ENCODE results near the gene CA5A.
A peak's percentile ranks its signal among the peaks of the same experiment; 100 is the strongest.
"Not testable (repeated sequence)": the region's sequence is repeated elsewhere in the genome, so short reads cannot be mapped to it uniquely, and the experiment has no call there.

Gene CA5A

DNA sequence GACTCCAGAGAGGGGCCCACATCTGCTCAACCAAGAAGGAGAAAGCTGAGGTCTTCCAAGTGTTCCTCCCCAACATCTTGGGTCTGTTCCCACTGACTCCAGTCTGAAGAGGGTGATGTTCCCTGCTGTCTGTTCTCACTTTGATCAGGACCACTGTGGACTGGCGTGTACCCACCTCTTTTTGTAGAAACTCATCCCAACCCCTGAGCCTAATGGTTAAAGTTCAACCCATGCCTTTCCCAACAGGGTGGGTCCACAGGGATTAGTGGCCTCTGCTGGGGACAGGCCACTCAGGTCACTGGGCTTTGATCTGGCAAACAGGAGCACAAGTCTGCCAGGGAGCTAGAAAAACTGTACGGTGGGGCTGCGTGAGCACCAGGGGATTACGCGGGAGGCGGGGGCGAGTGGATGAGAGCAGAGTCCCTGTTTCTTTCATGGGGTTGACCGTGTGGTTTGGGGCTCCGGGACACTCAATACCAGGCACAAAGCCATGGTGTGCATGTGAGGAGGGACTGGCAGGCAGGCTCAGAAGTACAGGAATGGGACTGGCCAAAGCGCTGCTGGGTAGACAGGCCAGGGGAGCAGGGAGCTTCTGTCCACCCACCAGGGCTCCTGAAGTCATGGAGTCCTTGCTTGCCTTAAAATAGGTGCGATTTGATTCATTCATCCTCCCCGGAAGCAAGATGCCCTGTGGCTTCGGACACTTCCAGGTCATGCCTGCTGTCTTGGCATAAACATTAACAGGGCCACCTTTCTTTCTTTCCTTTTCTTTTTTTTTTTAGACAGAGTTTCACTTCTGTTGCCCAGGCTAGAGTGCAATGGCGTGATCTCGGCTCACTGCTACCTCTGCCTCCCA, at the start of gene CA5A:
Gene CA5A, minus strand, starts transcription at position 155 of the 856 bp plus-strand sequence. Its CDS starts 79 bp downstream, at position 76.
- no peak for DNase-seq (ENCODE audit: extremely low spot score, insufficient read length, low read depth)
- FAIRE-seq = no peak

DNA sequence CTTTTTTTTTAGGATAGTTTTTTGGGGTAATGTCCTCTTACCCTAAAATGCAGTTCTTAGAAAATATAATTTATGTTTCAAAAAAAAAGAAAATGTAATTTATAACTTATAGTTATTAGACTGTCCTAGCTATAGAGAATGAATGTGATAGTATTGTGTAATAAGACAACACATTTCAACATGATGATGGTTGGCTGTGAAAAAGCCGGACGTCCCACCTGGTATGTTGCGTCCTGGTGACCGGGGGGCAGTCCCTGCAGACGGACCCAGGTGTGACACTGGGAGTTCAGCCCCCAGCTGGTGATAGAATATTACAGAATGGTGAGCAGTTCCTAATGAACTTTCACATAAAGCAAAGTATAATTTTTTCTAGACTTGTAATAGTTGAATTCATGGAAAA, 49.2 kb upstream of the CA5A start:
- not testable (repeated sequence) for DNase-seq (ENCODE audit: extremely low spot score, insufficient read length, low read depth); FAIRE-seq

DNA sequence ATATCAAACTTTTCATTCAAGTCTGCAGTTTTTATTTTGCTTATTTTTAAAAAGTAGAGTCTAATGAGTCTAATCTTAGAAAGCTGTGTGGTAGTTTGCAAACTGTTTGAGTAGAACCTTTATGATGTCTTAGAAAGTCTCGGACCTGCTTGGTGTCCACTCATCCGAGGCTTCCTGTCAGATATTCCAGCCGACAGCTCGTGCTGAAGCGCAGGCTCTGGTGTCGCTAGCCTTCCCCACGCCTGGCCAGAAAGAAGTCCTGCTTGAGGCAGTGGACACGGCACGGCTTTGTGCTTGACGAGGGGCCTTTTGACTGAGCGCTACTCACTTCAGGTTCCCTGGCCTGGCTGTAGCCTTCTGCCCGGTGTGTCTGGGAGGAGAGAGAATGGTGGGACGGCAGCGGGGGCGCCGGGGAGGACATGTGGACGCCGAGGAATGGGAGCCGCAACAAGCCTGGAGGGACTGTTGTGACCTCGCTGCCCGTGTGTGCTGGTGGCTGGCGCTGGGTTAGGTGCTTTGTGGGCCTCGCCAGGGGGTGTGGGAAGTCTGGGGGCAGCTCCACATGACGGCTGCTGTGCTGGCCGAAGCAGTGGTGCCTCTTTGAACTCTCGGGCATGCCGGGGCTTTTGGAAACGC, 48.4 kb upstream of the CA5A start:
- DNase-seq (ENCODE audit: extremely low spot score, insufficient read length, low read depth) (no peak), FAIRE-seq (no peak)

DNA sequence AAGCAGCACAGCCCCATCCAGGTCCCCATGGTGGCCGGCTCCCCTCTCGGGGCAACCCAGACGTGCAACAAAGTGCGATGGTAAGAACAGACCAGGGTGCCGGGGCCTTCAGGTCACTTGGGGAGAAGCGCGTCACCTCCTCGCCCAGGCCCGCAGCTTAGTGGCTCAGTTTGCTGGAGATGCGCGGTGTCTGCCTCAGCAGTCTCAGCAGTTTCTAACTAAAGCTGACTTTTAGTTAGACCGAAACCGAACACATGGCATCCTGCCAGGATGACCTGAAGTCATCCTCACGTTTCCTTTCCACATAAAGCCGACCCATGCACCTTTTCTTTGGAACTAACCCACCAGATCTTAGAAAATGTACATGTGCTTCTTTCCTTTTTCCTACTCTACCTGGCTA, 47.9 kb upstream of the CA5A start:
- DNase-seq (ENCODE audit: extremely low spot score, insufficient read length, low read depth); FAIRE-seq: not testable (repeated sequence)

DNA sequence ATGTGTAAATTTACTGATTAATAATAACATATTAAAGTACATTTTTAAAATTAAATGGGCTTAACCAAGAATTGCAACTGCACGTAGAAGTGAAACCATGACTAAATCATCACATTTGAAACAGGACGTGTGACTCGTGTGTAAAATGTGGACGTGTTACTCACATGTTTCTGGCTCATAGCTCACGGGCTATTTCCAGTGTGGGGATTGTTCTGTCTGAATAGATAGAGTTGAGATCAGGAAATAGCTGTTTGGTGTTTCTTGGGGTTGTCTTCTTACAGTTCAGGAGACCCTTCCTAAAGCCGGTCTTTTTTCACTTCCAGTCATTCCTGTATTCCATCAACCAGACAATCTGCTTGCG, 47.4 kb upstream of the CA5A start:
- peak; percentile 54 for FAIRE-seq
- not testable (repeated sequence) for DNase-seq (ENCODE audit: extremely low spot score, insufficient read length, low read depth)

DNA sequence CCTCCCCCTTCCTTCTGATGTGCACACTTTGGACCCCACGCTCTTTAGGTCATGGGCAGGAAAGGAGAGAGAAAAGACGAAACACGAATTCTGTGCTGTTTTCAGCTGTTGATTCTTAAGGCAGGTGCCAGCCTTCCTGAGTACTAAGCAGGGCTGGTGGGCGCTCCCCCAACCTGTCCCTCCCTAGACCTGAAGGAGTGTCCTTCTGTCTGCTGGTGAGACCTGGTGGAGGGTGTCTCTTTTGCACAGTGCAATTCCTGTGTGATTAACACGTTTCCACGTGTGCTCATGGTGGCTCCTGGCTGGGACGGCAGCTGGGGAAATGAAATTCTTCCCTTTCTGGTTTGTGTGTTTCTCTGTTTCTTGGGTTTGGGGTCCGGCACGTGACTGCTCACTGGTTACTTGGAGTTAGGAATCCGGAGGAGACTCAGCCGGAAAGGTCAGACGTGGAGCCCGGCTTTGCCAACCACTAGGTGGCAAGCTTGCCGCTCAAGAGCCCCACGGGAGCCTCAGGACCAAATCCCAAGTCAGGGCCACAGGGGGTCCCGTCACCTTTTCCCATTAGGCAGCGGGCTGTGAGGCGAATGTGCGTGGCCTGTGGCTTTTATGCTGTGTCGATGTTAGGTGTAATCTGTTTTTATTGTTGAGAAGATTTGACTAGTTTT, 46.9 kb upstream of the CA5A start:
- FAIRE-seq = peak; percentile 15
- DNase-seq (ENCODE audit: extremely low spot score, insufficient read length, low read depth) = not testable (repeated sequence)

DNA sequence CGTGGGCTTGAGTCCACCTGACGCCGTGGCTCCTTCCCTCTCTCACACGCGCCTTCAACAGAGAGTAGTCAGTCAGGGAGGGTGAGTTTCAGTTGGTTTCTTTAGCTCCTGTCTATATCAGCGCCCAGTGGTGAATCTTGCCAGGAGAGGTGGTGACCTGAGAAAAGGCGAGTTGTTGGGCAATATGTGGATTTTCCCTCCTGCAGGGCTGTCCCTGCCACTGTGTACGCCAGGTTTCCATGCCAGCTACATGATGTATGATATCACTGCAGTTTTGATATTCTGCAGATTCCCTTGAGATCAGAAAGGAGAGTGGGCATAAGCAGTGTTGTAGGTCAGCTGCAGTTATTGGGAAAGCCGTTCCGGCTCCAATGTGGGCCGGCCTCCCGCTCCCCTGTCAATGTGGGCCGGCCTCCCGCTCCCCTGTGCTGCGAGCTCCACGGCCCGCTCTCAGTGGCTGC, 46.3 kb upstream of the CA5A start:
- FAIRE-seq (no peak), DNase-seq (ENCODE audit: extremely low spot score, insufficient read length, low read depth) (no peak)

DNA sequence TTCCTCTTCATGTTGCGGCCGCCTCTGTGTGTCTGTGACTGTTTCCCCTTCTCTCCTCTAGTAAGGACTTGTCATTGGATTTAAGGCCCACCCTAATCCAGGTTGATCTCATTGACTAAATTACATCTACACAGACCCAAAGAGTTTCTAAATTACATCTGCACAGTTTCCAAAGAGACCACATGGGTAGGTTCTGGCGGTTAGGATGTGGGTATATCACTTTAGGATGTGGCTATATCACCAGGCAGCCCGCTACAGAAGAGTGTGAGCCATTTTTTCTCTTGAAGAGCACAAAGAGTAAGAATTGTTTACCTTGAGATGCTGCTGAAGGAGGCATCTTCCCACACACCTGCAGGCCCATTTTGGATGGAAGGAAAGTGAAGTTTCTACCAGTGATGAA, 45.0 kb upstream of the CA5A start:
- not testable (repeated sequence) for FAIRE-seq; DNase-seq (ENCODE audit: extremely low spot score, insufficient read length, low read depth)

DNA sequence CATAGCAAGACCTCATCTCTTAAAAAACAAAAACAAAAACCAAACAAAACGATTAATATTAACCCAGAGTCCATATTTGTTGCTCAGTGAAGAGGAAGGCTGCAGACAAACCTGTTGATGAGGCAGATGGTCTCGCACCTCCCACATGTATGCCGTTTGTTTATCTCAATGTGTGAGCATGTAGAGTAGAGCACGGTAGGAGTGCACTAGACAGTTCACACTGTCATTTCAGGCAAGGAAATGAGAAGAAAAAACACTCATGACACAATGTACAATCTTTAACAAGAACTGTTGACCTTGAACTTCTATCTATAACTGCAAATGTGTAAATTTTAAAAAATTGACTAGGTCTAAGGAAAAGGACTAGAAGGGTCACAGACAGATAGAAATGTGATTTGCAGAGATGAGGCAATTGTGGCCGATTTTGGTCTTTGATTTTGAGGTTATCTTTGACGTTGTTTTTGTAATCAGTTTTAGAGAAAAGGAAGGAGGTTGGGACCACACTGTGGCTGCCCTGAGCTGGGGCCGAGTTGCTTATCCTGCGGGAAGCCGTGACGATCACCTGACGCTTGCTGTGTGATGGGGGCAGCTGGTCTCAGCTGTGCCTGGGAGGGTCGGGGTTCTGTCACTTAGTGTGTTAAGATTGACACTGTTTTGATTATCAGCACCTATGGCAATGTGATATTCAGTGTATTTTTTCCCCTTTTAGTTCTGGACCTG, 43.7 kb upstream of the CA5A start:
- not testable (repeated sequence) for DNase-seq (ENCODE audit: extremely low spot score, insufficient read length, low read depth); FAIRE-seq

DNA sequence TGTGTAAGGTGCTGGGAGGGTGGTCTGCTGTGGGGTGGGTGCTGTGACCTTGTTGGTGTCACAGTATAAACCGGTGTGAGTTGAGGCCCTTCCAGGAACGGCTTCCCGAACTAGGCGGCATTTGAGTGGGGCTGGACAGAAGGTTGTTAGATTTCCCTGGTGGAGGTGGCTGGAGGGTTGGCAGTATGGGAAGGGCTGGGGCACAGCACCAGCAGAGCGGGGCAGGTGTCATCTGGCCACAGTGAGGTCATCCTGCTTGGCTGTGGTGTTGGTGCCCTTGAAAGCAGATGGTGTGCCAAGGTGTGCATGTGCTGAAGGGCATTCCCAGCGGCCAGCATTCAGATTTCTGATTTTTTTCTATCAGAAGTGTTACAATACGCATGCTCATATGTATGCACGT, 43.0 kb upstream of the CA5A start:
- no peak for DNase-seq (ENCODE audit: extremely low spot score, insufficient read length, low read depth)
- no peak for FAIRE-seq

DNA sequence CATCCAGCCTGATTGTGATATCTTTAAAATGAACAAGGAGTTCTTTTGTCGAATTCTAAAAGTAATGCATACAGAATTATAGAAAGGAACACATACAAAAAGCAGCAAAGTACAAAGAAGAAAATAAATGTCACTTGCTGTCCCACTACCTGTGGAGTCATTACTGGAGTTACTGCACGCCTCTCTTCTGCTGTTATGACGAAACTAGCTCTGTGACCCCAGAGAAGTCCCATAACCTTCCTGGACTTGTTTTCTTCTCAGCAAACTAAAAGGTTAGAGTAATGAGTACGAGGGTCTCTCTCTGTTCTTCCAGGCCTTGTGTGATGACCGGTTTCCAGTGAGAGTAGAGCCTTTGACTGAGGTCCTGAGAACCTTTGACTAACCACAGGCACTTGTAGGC, 41.8 kb upstream of the CA5A start:
- FAIRE-seq = no peak
- DNase-seq (ENCODE audit: extremely low spot score, insufficient read length, low read depth) = no peak

DNA sequence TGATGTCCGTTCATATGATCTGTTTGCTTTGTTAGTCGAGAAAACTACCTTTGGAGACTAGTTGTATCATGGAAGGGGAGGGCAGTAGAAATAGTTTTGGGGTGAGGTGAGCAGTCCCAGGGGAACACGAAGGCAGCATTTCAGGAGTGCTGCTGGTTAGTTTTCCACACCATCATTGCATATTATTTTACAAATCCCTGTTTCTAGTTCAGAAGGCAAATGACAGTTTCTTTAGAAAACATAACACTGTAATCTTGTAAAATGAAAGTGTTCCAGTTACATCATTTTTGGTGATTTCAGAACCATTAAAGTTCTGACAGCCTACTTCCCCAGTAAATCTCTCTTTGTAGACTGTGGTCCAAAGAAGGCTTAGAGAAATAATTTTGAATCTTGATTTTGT, 40.3 kb upstream of the CA5A start:
- DNase-seq (ENCODE audit: extremely low spot score, insufficient read length, low read depth) (no peak), FAIRE-seq (no peak)

DNA sequence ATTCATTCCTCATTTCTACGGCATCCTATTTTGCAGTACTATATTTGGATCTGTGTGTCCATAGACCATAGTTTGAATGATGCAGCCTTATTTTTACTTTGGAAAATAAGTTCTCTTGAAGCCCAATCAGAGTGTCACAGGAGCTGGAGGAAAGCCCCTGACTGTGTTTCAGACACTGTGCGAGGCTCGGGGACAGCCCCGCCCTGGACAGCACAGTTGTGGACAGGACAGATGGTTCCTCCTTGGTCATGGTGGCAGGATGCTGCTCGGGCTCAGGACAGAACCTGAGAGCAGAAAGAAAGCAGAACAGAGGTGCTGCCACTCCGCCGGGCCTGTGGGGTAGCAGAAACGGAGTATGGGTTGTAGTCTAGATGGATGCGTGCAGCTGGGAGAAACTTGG, 37.8 kb upstream of the CA5A start:
- no peak for FAIRE-seq
- DNase-seq (ENCODE audit: extremely low spot score, insufficient read length, low read depth) = no peak

DNA sequence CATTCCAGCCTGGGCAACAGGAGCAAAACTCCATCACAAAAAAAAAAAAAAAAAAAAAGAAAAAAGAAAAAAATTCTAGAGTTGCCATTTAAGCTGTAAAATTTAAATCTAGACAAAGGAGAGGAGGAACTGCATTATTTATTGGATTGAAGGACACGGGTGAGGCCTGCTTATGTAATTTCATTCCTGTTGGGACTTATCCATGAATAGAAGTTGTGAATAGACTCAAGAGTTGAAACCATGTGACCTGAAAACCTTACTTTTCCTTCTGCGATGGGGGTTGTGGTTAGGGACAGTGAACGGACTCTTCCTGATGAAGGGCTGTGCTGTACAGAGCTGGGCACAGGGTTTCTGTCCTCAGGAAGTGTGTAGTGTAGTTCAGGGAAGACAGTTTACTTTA, 37.4 kb upstream of the CA5A start:
- no peak for DNase-seq (ENCODE audit: extremely low spot score, insufficient read length, low read depth)
- no peak for FAIRE-seq

DNA sequence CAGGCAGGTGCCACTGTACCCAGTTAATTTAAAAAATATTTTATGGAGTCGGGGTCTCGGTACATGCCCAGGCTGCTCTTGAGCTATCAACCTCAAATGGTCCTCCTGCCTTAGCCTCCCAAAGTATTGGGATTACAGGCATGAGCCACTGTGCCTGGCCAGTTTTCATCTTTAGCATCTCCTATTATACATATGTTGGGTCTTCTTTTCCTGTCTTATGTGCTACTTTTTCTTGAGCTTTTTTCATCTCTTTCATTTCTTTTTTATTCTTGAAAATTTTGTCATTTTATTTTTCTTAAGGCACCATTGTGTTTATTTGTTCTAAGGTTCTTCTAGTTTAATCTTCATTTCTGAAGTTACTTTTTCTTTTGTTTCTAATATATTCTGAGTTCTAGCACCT, 35.6 kb upstream of the CA5A start:
- FAIRE-seq (no peak), DNase-seq (ENCODE audit: extremely low spot score, insufficient read length, low read depth) (no peak)

DNA sequence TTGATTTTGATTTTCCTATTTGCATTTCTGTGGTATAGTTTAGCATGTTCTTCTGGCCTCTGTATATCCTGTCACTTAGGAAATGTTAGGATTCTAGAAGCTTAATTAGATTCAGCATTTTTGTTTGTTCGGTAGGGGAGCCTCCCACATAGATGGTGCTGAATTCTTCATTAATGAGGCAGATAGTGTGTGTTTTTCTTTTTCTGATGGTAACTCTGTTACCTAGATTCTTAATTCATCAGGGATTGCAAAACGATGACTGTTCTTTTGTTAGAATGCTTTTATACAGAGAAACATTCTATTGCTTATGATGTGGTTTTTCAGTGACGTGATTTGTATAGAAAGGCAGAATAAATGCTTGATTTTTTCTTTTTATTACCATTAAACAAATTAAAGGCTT, 33.9 kb upstream of the CA5A start:
- DNase-seq (ENCODE audit: extremely low spot score, insufficient read length, low read depth) (no peak), FAIRE-seq (no peak)

DNA sequence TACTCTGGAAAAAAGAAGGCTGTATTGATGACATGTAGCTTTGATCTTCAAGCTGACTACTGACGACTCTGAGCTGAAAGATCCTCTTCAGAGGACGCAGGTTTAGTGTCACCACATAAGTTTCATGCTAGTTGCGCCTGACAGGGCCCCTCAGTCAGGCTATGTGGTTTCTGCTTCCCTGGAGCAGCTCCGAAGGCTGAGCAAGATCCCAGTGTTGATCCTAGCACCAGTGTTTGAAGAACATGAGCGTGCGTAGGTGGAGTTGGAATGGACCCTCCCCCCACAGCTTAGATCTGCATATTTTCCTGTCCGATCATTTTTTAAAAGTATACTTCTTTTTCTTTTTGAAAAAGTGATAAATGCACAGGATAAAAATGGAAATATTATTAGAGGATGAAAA, 32.2 kb upstream of the CA5A start:
- no peak for FAIRE-seq
- DNase-seq (ENCODE audit: extremely low spot score, insufficient read length, low read depth) = no peak

DNA sequence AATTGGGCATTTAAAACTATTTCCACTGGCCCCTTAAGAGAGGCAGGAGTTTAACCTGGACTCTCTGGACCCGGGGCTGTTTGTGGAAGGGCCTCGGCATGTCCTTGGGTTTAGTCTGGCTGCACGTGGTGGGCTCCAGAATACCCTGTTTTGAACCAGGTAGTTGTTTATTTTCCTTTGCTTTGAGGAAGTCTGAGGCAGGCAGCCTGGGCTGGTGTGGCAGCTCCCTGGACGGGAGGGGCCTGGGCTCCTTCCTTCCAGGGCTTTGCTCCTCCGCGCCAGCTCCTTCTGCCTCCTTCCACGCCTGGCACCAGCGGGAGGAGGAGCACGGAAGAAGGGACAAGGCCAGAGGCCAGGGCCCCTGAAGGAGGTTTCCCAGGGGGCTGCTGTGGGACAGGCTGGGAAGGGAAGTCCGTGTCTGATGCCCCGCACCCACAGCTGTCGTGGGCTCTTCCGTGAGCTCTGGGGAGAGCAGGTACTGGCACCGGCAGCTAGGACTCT, 30.4 kb upstream of the CA5A start:
- no peak for FAIRE-seq
- DNase-seq (ENCODE audit: extremely low spot score, insufficient read length, low read depth) = no peak

DNA sequence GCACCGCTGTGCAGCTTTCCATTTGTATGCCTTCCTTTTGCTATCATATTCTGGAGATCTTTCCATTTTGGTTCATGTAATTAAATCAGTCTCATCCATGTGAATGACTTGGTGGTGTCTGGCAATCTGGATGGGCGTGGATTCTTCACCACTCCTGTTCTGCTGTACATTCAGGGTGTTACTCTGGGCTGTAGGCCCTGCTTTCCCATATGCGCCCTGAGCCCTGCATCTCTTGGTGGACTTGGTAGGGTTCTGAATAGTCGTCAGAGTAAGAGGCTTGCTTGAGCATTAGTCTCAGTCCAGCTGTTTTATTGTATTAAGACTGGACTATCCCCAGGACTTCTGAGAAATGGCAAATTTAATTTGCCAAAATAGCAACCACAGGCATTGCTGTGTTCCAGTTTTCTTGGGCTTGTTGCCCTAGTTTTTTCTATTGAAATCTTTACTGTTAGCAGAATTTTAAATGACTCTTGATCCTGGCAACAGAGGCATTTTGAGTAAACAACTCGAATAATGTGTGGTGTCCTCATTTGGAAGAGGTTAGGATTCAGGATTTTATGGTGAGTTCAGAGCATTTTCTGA, 29.8 kb upstream of the CA5A start:
- FAIRE-seq = no peak
- DNase-seq (ENCODE audit: extremely low spot score, insufficient read length, low read depth) = no peak

DNA sequence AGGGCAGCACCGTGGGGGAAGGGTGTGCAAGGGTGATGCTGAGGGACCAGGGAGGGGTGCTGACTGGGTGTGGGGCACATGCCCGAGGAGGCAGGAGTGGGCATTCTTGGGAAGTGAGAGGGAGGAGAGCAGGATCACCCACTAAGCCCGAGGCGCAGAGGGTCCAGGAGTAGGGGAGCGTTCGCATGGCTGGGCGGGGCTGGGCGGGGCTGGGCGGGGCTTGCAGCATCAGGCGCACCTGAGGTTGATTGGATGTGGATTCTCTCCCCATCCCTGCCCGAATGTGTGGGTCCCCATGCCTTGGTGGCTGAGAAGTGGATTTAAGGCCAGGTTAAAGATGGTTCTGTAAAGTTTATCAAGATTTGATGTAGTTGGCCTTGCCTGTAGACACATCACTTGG, 29.1 kb upstream of the CA5A start:
- FAIRE-seq = no peak
- no peak for DNase-seq (ENCODE audit: extremely low spot score, insufficient read length, low read depth)
